HCT116 (cell line): Measurements from ENCODE around the gene EGFLAM. TPM values are rescaled to one million over a fixed set of nuclear protein-coding genes. Genes with fewer than 3 reads are reported as not detected.

Source experiments
- ATAC-seq: fragments of 200-7000 bp; cut with Tn5 transposase; 2 replicates; pipeline ENCODE4 v1.9.1; 2020; ENCODE audit warnings: mild to moderate bottlenecking, moderate library complexity
- BruUV-seq: library from RNA; stranded (reverse); fragments of 400-500 nt; replicated peaks from 2 replicates; lab custom pipeline; 2021; lab: Mats Ljungman, UMichigan
- CTCF ChIA-PET: fragments of 300-600 bp; sonication (Branson Sonifier 250); formaldehyde crosslinking; loops from one replicate; lab custom pipeline; 2021; ENCODE audit warnings: antibody characterized with exemption; lab: Charles Lee
- POLR2A ChIA-PET: fragments of 300-600, 350-600 bp; sonication (Branson Sonifier 250); formaldehyde crosslinking; loops from one replicate; lab custom pipeline; 2021; ENCODE audit warnings: antibody characterized with exemption; lab: Charles Lee
- RAD21 ChIA-PET, 2 experiments: fragments of 300-600 bp; sonication (Branson Sonifier 250); formaldehyde crosslinking; loops; one replicate each; lab custom pipeline; 2023; ENCODE audit warnings: low total read pairs in 2 of 2; ENCODE audit not compliant: uncharacterized antibody in 2 of 2, unreplicated experiment in 2 of 2, low non-redundant PET in 1 of 2; lab: Charles Lee
- DNase-seq: peaks from one replicate; pipeline ENCODE4 v3.0.0-alpha.2; 2010; ENCODE audit warnings: low read depth, low spot score
- H2AFZ ChIP-seq: fragments of 200-600 bp; shearing (Covaris generic), sonication (generic); 2 replicates; pipeline ENCODE4 v1.6.1; 2017; ENCODE audit warnings: low read depth, mixed run types, mixed read lengths, antibody characterized with exemption, low read length; ENCODE audit not compliant: poor library complexity, severe bottlenecking
- H3K27ac ChIP-seq: 2 replicates; pipeline ENCODE4 v1.5.1; 2012; ENCODE audit warnings: low read depth, low read length
- H3K27me3 ChIP-seq: fragments of 200-600 bp; sonication (generic); 2 replicates; pipeline ENCODE4 v1.6.1; 2016; ENCODE audit warnings: mixed run types, low read length, mixed read lengths; ENCODE audit not compliant: insufficient read depth
- H3K36me3 ChIP-seq, 2 experiments: fragments of 200-500 bp in 1 of 2; fragments of 200-600 bp in 1 of 2; sonication (Bioruptor generic) in 1 of 2; sonication (generic) in 1 of 2; 2 replicates each; pipeline versions ENCODE4 v1.5.1 to v1.6.1; 2014 to 2016; ENCODE audit warnings: low read length in 2 of 2, inconsistent platforms in 1 of 2, mixed read lengths in 1 of 2, mixed run types in 1 of 2; ENCODE audit not compliant: insufficient read depth in 2 of 2, control insufficient read depth in 1 of 2
- H3K4me1 ChIP-seq, 2 experiments: fragments of 200-600 bp in 1 of 2; sonication (generic) in 1 of 2; 2 replicates each; pipeline versions ENCODE4 v1.5.1 to v1.6.1; 2012 to 2017; ENCODE audit warnings: low read length in 2 of 2, inconsistent platforms in 1 of 2, mild to moderate bottlenecking in 1 of 2, mixed read lengths in 1 of 2, mixed run types in 1 of 2, moderate library complexity in 1 of 2; ENCODE audit not compliant: insufficient read depth in 2 of 2, control insufficient read depth in 1 of 2
- H3K4me2 ChIP-seq: fragments of 200-600 bp; sonication (generic); 2 replicates; pipeline ENCODE4 v1.6.1; 2017; ENCODE audit warnings: mixed run types, low read length, mixed read lengths
- H3K4me3 ChIP-seq, 2 experiments: fragments of 200-600 bp in 1 of 2; sonication (generic) in 1 of 2; replicated peaks in 1 of 2; 2 replicates each; pipeline ENCODE4 v1.5.1; 2011 to 2016; ENCODE audit warnings: low read length in 2 of 2, control low read depth in 1 of 2, low read depth in 1 of 2, mild to moderate bottlenecking in 1 of 2, mixed read lengths in 1 of 2, mixed run types in 1 of 2
- H3K79me2 ChIP-seq: fragments of 200-600 bp; sonication (generic); 2 replicates; pipeline ENCODE4 v1.6.1; 2017; ENCODE audit warnings: mild to moderate bottlenecking, mixed run types, low read length, moderate library complexity, mixed read lengths; ENCODE audit not compliant: insufficient read depth
- H3K9ac ChIP-seq: fragments of 200-600 bp; sonication (generic); 2 replicates; pipeline ENCODE4 v1.6.1; 2016; ENCODE audit warnings: low read length, mixed read lengths
- H3K9me2 ChIP-seq: fragments of 200-600 bp; sonication (generic), shearing (Covaris generic); 2 replicates; pipeline ENCODE4 v1.6.1; 2017; ENCODE audit warnings: mixed run types, mild to moderate bottlenecking, moderate library complexity; ENCODE audit not compliant: insufficient read depth
- H3K9me3 ChIP-seq, 2 experiments: fragments of 200-500 bp in 1 of 2; fragments of 200-600 bp in 1 of 2; sonication (Bioruptor generic) in 1 of 2; sonication (generic) in 1 of 2; 2 replicates each; pipeline ENCODE4 v1.6.1; 2014 to 2017; ENCODE audit warnings: low read length in 2 of 2, mixed read lengths in 2 of 2, inconsistent platforms in 1 of 2, low read depth in 1 of 2, mild to moderate bottlenecking in 1 of 2, mixed run types in 1 of 2, moderate library complexity in 1 of 2; ENCODE audit not compliant: control insufficient read depth in 1 of 2, insufficient read depth in 1 of 2
- H4K20me1 ChIP-seq: fragments of 200-600 bp; sonication (generic), shearing (Covaris generic); 2 replicates; pipeline ENCODE4 v1.6.1; 2017; ENCODE audit warnings: mixed run types, mild to moderate bottlenecking, moderate library complexity; ENCODE audit not compliant: insufficient read depth
- EGR1 ChIP-seq: IDR thresholded peaks from 2 replicates; pipeline ENCODE4 v1.6.1; 2012; ENCODE audit warnings: low read depth
- EZH2 ChIP-seq: fragments of 200-600 bp; sonication (generic); IDR thresholded peaks from 2 replicates; pipeline ENCODE4 v1.6.1; 2017; ENCODE audit warnings: antibody characterized with exemption, mixed run types
- JUND ChIP-seq: IDR thresholded peaks from 2 replicates; pipeline ENCODE4 v1.6.1; 2012
- POLR2A ChIP-seq: IDR thresholded peaks from 2 replicates; pipeline ENCODE4 v1.7.0; 2011; ENCODE audit warnings: borderline replicate concordance; ENCODE audit not compliant: insufficient read depth, insufficient read length; ENCODE audit errors: extremely low read depth
- POLR2AphosphoS5 ChIP-seq: IDR thresholded peaks from 2 replicates; pipeline ENCODE4 v1.6.1; 2011; ENCODE audit warnings: mild to moderate bottlenecking, low read depth, low read length, moderate library complexity
- SIN3A ChIP-seq: IDR thresholded peaks from 2 replicates; pipeline ENCODE4 v1.6.1; 2012; ENCODE audit warnings: low read depth
- SP1 ChIP-seq: IDR thresholded peaks from 2 replicates; pipeline ENCODE4 v1.6.1; 2012; ENCODE audit warnings: low read depth
- SRF ChIP-seq: IDR thresholded peaks from 2 replicates; pipeline ENCODE4 v1.6.1; 2012; ENCODE audit warnings: low read depth
- TCF7L2 ChIP-seq: IDR thresholded peaks from 2 replicates; pipeline ENCODE4 v1.7.0; 2011; ENCODE audit warnings: borderline replicate concordance, inconsistent platforms; ENCODE audit not compliant: insufficient read depth, insufficient read length; ENCODE audit errors: extremely low read depth
- ZFX ChIP-seq: fragments of 450-650 bp; IDR thresholded peaks from 2 replicates; pipeline ENCODE4 v1.6.1; 2017
- ZNF274 ChIP-seq: fragments of 200-500 bp; sonication (Bioruptor generic); IDR thresholded peaks from 2 replicates; pipeline ENCODE4 v1.6.1; 2014; ENCODE audit warnings: mild to moderate bottlenecking, low read depth, low read length, inconsistent platforms
- intact Hi-C: fragments of 100-400 bp; cut with micrococcal nuclease; formaldehyde crosslinking; loops from 2 replicates; pipeline ENCODE4 v1.10.0; 2022
- total RNA-seq: library from RNA; stranded (reverse); gene quantifications from one replicate; pipeline ENCODE4 v1.2.1, GENCODE V29; 2021; ENCODE audit not compliant: unreplicated experiment
- TF ChIP-seq, protein P1 (sequence below), 3 experiments: fragments of 200-600 bp in 1 of 3; sonication (generic) in 1 of 3; IDR thresholded peaks in 2 of 3; conservative IDR thresholded peaks in 1 of 3; 2 replicates each; pipeline ENCODE4 v1.5.1; 2012 to 2017; ENCODE audit warnings: low read depth in 2 of 3, low read length in 2 of 3, antibody characterized with exemption in 1 of 3, borderline replicate concordance in 1 of 3, control low read depth in 1 of 3, mild to moderate bottlenecking in 1 of 3, mixed read lengths in 1 of 3, mixed run types in 1 of 3, moderate library complexity in 1 of 3; ENCODE audit not compliant: insufficient read depth in 1 of 3
- TF ChIP-seq, protein P2 (sequence below): IDR thresholded peaks from 2 replicates; pipeline ENCODE4 v1.6.1; 2012; ENCODE audit warnings: low read depth

The EGFLAM gene
- total RNA-seq, 1 experiment from 2014 or later = not detected

DNA sequence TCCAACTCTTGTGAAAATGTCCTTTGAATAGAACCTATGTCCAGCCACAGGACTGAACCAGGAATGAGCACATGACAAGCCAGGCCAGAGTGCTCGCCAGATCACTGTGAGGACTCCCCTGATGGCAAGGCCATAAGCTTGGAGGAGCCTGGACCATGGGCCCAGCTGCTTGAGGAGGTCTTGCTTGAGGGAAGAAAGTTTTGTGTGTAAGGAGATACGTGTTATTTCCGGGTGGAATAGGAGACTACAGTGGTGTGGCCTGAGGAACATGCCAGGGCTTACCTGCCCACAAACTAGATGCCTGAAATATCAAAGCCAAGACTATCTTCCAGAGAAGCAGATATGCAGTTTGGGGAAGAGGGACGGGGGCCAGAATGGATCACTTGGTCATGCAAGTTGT, 213.3 kb downstream of the EGFLAM start:
- H3K4me1 ChIP-seq = peaks cover 0 to 23% of the 10 kb centered on the region in 2 experiments; a peak in 2 of 4 replicates
- DNase-seq = no peak
- H3K9me3 ChIP-seq = no peaks in the 10 kb centered on the region
- no peaks in the 10 kb centered on the region for H3K36me3 ChIP-seq
- intact Hi-C loops = no loop called here
- no peak overlapping the region for H3K4me3 ChIP-seq
- no peak overlapping the region for H3K9ac ChIP-seq
- H3K9me2 ChIP-seq = no peaks in the 10 kb centered on the region
- CTCF ChIA-PET = no interaction called here
- H3K4me2 ChIP-seq = no peak overlapping the region
- no peak for ATAC-seq
- POLR2A ChIA-PET = no interaction called here
- BruUV-seq = no TSS peak
- no peaks in the 10 kb centered on the region for H4K20me1 ChIP-seq
- no peak overlapping the region for H3K27ac ChIP-seq
- RAD21 ChIA-PET = no interaction called here
- no peak for TF ChIP-seq POLR2AphosphoS5
- TF ChIP-seq JUND = no peak
- TF ChIP-seq, protein P1, sequence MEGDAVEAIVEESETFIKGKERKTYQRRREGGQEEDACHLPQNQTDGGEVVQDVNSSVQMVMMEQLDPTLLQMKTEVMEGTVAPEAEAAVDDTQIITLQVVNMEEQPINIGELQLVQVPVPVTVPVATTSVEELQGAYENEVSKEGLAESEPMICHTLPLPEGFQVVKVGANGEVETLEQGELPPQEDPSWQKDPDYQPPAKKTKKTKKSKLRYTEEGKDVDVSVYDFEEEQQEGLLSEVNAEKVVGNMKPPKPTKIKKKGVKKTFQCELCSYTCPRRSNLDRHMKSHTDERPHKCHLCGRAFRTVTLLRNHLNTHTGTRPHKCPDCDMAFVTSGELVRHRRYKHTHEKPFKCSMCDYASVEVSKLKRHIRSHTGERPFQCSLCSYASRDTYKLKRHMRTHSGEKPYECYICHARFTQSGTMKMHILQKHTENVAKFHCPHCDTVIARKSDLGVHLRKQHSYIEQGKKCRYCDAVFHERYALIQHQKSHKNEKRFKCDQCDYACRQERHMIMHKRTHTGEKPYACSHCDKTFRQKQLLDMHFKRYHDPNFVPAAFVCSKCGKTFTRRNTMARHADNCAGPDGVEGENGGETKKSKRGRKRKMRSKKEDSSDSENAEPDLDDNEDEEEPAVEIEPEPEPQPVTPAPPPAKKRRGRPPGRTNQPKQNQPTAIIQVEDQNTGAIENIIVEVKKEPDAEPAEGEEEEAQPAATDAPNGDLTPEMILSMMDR (IDR thresholded peaks at IDR 0.05 in 2 of 3, conservative IDR thresholded peaks at IDR 0.05 in 1 of 3; ENCODE audit: borderline replicate concordance in 1 of 3, insufficient read depth in 1 of 3, low read depth in 2 of 3, low read length in 2 of 3) = no peak
- TF ChIP-seq TCF7L2 = no peak
- no peak for TF ChIP-seq SP1
- TF ChIP-seq EGR1 = no peak
- no peak for TF ChIP-seq EZH2
- TF ChIP-seq, protein P2, sequence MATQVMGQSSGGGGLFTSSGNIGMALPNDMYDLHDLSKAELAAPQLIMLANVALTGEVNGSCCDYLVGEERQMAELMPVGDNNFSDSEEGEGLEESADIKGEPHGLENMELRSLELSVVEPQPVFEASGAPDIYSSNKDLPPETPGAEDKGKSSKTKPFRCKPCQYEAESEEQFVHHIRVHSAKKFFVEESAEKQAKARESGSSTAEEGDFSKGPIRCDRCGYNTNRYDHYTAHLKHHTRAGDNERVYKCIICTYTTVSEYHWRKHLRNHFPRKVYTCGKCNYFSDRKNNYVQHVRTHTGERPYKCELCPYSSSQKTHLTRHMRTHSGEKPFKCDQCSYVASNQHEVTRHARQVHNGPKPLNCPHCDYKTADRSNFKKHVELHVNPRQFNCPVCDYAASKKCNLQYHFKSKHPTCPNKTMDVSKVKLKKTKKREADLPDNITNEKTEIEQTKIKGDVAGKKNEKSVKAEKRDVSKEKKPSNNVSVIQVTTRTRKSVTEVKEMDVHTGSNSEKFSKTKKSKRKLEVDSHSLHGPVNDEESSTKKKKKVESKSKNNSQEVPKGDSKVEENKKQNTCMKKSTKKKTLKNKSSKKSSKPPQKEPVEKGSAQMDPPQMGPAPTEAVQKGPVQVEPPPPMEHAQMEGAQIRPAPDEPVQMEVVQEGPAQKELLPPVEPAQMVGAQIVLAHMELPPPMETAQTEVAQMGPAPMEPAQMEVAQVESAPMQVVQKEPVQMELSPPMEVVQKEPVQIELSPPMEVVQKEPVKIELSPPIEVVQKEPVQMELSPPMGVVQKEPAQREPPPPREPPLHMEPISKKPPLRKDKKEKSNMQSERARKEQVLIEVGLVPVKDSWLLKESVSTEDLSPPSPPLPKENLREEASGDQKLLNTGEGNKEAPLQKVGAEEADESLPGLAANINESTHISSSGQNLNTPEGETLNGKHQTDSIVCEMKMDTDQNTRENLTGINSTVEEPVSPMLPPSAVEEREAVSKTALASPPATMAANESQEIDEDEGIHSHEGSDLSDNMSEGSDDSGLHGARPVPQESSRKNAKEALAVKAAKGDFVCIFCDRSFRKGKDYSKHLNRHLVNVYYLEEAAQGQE = no peak
- TF ChIP-seq ZFX = no peak
- TF ChIP-seq SRF = no peak
- no peak for TF ChIP-seq SIN3A
- no peak for TF ChIP-seq ZNF274
- no peak for TF ChIP-seq POLR2A
- TF ChIP-seq, all 23 proteins: peak for 0
- H3K27me3 ChIP-seq = no peaks in the 10 kb centered on the region
- H2AFZ ChIP-seq = no peak overlapping the region
- no peaks in the 10 kb centered on the region for H3K79me2 ChIP-seq
